DMS79 (cell line): Measurements from ENCODE around the gene SVEP1.
"Not testable (repeated sequence)": the region's sequence is repeated elsewhere in the genome, so short reads cannot be mapped to it uniquely, and the experiment has no call there.

ENCODE experiments used
- DNase-seq: peaks from one replicate; lab custom pipeline; 2025; lab: John Stamatoyannopoulos, UW

Gene SVEP1

DNA sequence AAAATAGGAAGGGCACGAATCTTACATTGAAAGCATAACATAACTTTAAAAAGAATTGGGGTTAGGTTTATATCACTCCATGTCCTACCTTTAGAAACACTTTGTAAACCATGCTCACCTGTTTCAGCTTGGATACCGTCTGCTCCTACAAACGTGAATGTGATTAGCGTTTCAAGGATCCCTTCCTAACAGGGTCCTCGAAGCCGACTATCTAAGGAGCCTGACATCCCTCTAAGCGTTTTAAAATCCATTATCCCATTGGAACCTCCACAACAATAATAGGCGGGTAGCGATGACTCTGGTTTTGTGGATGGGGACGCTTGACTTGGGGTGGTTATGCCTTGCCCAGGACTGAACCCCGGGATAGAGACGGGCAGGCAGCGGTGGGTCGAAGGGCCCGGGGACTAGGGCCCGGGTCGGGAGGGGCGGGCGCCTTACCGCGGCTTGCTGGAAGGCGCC is 937 bp downstream of the SVEP1 start:
- no peak for DNase-seq

DNA sequence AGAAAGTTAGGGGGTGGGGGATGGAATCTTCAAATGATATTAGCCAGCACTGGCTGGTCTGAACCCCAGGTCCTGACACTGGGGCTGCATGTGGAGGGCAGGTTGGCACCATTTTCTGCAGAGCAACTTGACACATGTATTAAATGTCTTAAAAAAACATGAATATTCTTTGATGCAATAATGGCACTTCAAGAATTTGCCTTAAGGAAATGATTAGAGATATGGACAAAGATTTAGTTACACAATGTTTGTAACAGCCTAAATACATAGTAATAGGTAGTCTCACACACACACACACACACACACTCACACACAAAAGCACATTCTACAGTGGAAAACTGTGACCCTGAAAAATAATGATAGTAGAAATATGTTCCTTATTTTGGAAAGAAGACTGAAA is 3.6 kb downstream of the SVEP1 start:
- DNase-seq, result no peak

DNA sequence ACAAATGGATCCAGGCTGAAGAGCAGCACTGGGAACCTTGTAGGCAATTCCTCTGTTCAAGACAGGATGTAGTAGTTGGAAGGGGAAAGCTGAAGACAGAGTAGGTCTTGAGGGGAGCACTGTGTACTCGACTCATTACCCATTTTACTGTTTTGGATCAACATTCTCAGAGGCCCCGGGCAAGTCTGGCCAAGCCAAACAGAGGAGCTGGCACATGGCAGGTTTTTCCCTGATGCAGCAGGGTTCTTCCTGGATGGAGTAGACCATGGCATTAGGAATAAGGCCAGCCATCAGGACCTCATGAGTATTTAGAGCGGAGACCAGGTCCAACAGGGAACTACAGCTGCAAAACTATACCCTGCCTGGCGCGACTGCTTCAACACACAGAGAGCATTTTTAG is 4.4 kb downstream of the SVEP1 start:
- DNase-seq, result no peak

DNA sequence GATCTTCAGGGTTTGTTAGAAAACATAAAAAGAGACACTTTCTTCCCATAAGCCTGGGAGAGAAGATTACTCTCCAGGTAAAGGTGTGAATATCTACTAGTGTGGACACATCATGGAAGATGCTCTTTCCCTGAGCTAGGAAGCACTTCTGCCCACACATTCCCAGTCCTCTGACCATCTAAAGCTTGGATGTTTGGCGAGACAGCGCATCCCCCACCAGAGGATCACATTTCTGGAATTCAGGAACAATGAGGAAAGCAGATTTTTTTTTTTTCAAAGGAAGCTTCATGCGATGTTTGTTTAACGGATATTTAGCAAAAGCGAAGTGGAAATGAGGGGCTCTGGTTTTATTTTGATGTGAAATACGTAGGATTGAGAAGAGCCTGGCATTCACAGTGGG is 6.2 kb downstream of the SVEP1 start:
- DNase-seq, result no peak

DNA sequence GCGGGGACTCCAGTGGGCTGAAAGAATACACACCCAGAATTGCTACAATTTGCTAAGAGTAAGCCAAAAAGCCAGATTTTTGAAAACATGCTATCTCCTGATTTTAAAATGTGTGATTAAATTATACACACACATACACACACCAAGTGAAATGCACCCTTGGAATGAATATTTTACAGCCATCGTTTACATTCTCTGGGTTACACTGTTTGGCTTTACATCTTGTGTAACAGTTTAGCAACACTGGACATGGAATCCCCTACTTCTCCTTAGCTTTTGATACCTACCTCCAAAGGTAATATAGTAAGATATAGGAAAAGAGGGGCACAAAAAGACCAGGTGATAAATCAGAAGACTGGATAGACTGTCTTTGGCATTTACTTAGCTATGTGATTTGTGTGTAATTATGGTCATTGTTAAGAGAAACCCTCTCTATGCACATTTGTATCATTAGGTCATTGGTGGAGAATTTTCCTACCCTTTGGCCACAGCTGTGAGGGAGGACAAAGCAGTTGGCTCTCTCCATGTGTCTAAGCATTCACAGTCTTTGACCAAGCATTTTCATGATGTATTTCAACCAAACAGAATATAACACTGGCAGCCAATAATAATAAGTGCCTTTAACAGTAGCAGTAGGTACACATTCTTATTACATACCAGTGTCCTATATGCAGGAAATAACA is 7.6 kb downstream of the SVEP1 start:
- no peak for DNase-seq

DNA sequence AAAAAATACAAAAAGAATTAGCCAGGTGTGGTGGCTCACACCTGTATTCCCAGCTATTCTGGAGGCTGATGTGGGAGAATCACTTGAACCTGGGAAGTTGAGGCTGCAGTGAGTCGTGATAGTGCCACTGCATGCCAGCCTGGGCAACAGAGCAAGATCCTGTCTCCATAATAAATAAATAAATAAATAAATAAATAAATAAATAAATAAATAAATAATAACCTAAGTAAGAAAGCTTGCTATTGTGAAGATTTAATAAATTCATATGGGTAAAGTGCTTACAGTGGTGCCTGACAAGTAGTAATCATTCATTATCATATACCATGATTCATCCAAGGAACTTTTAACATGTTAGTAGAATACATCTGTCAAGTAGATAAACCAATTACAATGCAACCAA is 13.4 kb downstream of the SVEP1 start:
- DNase-seq, result no peak

DNA sequence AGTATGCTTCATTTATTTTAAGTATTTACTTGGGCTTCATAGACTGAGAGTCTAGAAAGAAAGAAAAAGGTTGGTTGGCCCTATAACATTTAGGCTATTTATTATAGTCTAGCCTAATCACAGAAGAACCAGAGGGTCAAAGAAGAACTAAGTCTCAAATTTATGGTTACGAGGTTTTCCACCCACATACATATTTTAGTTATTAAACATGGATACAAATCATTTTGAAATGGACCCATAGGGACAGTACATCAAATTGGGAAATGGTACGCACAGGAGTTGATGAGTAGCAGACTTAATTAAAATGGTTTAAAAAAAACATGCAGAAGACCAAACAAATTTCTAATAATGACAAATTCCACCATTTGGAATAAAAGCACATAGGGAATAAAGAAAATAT is 17.7 kb downstream of the SVEP1 start:
- DNase-seq, result no peak

DNA sequence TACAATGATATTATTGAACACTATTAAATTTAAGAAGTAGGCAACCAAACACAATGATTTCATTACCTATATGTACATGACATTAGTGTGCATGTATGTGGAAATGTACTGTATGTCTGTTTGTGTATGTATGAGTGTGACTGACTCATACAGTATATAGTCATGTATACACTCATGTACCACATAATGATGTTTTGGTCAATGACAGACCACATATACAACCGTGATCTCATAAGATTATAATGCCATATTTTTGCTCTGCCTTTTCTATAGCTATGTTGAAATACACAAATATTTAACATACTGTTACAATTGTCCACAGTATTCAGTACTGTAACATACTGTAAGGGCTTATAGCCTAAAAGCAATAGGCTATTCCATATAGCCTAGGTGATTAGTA is 19.7 kb downstream of the SVEP1 start:
- no peak for DNase-seq

DNA sequence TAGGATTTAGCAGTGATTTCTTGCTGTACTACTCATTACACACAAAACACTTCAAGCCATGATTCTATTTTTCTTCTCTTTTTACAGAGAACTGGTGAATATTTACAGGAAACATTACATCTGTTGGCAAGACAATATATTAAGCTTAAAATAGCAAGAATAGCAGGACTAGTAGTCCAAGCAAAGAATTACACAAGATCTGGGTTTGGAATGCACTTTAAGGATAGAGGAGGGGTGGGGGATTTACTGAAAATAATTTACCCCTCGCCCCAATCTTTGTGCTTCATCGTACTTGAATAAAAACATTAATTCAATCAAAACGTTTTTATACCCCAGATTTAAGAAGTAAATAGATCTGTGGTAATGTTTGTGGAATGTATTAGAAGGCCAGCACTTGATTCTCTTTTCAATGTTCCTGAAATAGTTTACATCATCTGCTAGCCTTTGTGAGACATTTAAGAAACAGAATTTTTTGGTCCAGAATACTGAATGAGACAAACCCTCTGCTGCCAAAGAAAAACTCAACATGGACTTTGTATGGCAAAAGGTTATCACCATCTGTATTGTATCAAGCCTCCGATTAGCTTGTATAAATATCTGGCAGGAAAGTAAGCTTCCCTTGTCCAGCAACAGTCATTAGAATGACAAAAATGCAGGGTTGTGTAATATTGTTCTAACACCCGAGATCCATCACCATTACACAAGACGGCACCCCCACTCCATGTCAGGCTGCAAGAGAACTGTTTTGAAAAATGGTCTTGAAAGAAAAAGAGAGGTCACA is 23.8 kb downstream of the SVEP1 start:
- DNase-seq, result no peak

DNA sequence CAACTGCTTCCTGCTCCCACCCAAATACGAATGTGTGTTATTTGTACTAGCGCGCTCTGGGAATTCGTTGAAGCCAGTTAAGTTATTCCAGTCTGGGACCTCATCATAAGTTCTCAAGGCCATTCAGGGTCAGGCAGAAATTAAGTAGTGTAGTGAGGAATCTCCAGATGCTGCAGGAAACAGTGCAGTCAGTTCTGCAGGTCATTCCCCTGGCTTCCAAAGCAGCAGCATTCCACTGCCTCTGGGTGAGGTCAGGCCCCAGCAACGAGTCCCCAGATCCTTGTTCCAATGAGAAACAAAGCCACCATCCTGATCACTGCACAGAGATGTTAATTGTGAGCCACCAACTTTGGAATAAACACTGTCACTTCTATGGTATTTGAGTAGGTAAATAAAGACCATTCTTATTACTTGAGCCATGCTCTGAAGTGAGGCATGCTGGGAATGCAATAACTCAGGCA is 33.1 kb downstream of the SVEP1 start:
- DNase-seq, result no peak

DNA sequence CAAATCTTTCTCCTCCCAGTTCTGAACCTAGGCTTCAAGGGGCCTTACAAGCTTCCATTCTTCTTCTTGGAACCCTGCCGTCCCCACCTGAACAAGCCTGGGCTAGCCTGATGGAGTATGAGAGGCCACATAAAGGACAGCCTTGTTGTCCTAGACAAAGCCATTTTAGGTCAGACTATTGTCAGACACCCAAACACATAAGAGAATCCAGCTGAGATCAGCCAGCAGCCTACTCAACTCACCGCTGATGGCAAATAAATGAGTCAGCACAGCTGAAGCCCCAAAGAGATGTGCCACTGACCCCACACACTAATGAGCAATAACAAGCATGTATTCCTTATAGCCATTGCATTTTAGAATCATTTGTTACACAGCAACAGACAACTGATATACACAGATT is 33.8 kb downstream of the SVEP1 start:
- DNase-seq, result no peak

DNA sequence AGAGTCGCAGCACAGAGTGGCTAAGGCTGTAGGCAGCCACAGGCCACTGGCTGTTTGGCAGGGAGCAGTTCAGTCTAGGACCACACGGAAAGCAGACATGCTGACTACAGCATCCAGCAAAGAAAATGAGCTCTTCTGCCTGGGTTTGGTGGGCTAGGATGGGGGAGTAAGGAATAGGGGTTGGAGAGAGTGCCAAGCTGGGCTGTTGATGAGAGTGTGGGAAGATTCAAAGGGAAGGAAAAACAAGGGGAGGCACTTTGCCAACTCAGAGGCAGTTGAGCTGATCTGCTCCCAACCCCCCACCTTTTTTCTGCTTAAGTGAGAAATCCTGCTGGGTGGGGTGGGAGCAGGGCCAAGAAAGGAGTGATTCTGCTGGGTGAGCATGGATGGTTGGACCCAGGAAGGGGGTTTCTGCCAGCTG is 35.9 kb downstream of the SVEP1 start:
- peak; percentile 27 for DNase-seq

DNA sequence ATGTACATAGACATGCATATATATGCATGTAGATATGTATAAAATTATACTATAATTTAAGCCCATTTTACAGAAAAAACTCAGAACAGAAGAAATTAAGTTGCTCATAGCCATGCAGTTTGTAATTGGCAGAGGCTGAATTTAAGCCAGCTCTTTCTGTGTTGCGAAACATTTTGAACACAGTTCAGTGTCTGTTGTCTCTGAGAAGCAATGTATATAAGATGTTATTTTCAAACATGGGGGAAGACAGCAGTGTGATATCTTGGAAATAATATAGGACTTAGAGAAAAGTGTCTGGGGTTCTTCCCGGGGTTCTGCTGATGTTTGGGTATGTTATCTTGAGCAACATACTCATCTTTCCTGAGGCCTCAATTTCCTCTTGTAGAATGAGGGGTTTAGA is 37.6 kb downstream of the SVEP1 start:
- DNase-seq, result no peak

DNA sequence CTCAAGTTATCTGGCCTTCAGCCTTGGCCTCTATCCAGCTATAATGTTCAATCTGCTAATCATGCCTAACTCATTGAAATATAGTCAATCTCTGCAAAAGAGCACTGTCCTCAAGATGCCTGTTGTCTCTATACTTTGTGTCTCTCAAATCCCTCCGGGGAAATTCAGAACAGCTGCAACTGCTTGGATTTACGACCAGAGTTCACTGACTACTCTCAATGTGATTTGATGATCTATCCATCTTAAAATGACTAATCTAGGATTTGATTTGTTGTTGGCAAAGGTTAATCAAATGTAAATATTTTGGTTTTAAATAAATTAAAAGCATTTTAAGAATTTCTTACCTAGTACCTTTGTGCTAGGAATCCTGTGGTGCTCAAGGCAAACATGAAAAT is 40.9 kb downstream of the SVEP1 start:
- no peak for DNase-seq

DNA sequence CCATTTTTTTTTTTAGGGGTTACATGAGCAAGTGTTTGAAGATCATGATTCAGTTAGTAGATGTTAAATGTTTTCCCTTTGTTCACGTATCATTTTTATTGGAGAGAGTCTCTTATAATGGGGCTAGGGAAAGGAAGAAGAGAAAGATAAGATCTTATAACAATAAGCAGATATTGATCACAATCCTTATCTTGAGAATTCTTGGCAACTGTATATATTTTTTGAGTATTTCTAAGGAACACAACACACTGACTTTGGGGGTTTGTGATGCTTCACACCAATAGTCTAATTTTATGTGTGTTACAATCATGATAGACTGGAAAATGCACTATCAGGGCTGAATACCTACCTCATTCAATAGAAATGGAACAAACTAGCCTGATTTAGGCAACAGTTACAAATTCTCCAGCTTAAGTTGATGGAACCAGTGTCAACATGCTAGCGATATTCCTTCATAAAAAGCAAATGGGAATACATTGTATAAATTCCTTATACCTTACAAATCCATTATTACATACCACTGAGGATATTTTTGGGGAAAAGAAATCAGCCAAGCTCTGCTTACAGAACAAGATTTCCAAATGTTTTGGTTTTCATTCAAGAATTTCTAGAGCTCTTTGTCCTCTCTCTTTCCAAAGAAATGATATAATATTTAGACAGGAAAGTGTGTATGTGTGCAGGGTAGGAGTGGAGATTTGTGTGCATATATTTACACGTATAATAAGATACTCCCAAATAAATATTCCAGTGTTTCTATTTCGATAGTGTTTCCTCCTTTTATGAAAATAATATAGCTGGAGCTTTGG is 41.5 kb downstream of the SVEP1 start:
- DNase-seq, result no peak

DNA sequence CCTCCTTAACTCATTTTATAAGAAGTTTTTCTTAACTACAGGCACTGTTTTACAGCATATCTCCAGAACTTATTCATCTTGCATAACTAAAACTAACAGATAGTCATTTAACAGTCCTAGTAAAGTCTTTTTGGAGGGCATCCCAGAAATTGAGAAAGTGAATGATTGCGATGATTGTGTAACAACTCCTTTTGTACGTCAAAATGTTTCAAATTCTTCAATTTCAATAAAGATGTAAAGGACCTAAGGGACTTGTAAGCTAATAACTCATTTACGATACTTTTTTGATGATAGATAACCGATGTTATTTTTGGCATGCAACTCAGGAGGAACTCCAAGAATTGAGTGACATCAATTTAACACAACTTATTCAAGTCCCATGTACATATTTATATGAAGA is 42.7 kb downstream of the SVEP1 start:
- DNase-seq, result no peak

DNA sequence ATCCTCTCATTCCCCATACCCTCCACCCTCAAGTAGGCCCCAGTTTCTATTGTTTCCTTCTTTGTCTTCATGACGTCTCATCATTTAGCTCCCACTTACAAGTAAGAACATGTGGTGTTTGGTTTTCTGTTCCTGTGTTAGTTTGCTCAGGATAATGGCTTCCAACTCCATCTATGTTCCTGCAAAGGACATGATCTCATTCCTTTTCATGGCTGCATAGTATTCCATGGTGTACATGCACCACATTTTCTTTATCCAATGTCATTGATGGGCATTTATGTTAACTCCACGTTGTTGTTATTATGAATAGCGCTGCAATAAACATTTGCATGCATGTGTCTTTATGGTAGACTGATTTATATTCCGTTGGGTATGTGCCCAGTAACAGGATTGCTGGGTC is 45.4 kb downstream of the SVEP1 start:
- DNase-seq, result not testable (repeated sequence)

DNA sequence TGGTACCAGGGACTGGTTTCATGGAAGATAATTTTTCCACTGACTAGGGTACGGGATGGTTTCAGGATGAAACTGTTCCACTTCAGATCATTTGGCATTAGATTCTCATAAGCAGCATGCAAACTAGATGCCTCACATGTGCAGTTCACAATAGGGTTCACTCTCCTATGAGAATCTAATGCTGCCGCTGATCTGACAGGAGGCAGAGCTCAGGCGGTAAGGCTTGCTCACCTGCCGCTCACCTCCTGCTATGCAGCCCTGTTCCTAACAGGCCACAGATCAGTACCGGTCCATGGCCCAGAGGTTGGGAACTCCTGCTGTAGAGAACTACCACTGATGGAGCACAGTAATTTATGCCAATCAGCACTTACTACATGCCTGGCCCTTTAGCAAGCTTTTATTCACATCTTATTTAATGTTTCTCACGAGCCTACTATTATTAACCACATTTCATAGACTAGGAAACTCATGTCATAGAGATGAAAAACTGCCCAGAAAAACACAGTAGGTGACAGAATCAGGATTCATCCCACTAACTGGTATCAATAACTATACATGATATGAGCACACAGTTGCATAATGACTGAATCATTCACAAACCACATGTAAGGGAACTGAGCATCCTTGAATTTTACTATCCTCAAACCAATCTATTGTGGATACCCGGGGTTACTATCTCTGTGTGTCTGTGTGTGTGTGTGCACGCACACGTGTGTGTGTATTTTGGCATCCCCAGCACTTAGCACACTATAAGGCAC is 46.5 kb downstream of the SVEP1 start:
- no peak for DNase-seq

DNA sequence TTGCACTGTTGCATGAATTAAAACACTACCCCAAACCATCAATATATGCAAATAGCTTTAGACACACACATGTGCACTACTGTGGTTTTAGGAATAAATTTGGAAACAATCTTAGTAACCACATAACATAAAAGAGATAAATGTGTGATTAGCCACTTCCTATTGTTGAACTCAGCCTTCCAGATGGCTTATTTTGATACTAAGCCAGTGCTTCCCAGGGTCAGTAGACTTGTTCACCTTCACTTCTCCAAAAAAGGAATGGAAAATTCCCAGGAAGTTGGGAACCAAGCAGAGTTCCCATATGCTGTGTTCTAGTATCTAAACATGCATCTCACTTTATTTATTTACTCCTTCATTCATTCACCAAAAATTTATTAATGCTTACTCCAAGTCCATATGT is 47.8 kb downstream of the SVEP1 start:
- DNase-seq, result no peak

DNA sequence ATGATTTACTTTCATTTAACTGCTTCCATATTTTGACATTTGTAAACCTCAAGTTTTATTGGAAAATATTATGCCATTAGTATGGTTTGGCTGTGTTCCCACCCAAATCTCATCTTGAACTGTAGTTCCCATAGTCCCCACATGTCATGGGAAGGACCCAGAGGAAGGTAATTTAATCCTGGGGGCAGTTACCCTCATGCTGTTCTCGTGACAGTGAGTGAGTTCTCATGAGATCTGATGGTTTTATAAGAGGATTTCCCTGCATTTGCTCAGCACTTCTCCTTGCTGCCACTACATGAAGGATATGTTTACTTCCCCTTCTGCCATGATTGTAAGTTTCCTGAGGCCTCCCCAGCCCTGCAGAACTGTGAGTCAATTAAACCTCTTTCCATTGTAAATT is 48.3 kb downstream of the SVEP1 start:
- not testable (repeated sequence) for DNase-seq

DNA sequence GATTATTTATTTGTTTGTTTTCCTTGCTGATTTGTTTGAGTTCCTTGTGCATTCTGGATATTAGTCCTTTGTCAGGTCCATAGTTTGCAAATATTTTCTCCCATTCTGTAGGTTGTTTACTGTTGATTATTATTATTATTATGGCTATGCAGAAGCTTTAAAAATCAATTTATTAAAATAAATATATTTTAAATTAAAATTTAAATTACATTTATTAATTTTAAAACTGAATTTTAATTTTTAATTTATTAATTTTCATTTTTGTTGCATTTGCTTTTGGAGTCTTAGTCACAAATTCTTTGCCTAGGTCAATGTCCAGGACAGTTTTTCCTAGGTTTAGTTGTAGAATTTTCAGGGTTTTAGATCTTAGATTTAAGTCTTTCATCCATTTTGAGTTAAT is 50.9 kb downstream of the SVEP1 start:
- no peak for DNase-seq

DNA sequence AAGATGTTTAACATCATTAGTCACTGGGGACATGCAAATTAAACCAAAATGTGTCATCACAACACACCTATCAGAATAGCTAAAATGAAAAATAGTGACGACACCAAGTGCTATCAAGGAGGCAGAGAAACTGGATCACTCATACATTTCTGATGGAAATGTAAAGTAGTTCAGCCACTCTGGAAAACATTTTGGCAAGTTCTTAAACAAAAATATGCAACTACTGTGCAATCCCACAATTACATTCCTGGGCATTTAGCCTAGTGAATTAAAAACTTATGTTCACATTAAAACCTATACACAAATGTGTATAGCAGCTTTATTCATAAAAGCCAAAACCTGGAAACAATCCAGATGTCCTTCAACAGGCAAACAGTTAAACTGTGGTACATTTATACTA is 53.1 kb downstream of the SVEP1 start:
- no peak for DNase-seq
